ENCODE results near the gene DEFB113.

The DEFB113 gene
- total RNA-seq: 0 reads per million in 3 donors

GRCh38 chr6:49969605-49970004 is at the start of gene DEFB113:
DEFB113 (minus strand) TSS chr6:49969625; CDS start chr6:49969625, 0 bp downstream.
- Histone ChIP-seq H3K4me1 (ENCODE audit: control insufficient read depth, insufficient read depth, low read length, poor library complexity, severe bottlenecking) (no peaks in the 10 kb centered on the region), H3K27ac (ENCODE audit: insufficient read depth, low read length, poor library complexity, severe bottlenecking) (no peak within 1 kb of the TSS), H3K27me3 (replicated peaks; ENCODE audit: control insufficient read depth, insufficient read depth, low read length, poor library complexity, severe bottlenecking) (no peaks in the 10 kb centered on the region), H3K36me3 (ENCODE audit: control insufficient read depth, insufficient read depth, low read length) (no peaks in the 10 kb centered on the region), H3K9me3 (ENCODE audit: control insufficient read depth, low read length) (no peaks in the 10 kb centered on the region), H3K4me3 (ENCODE audit: insufficient read depth, low read depth, low read length, poor library complexity, severe bottlenecking) (no peak within 1 kb of the TSS)
- DNase-seq: no peak

GRCh38 chr6:50007819-50008218 is 38.4 kb upstream of the DEFB113 start:
- Histone ChIP-seq H3K4me1 (ENCODE audit: control insufficient read depth, insufficient read depth, low read length, poor library complexity, severe bottlenecking) (no peaks in the 10 kb centered on the region), H3K27ac (ENCODE audit: insufficient read depth, low read length, poor library complexity, severe bottlenecking) (no peak overlapping the region), H3K27me3 (replicated peaks; ENCODE audit: control insufficient read depth, insufficient read depth, low read length, poor library complexity, severe bottlenecking) (no peaks in the 10 kb centered on the region), H3K36me3 (ENCODE audit: control insufficient read depth, insufficient read depth, low read length) (no peaks in the 10 kb centered on the region), H3K9me3 (ENCODE audit: control insufficient read depth, low read length) (no peaks in the 10 kb centered on the region), H3K4me3 (ENCODE audit: insufficient read depth, low read depth, low read length, poor library complexity, severe bottlenecking) (no peak overlapping the region)
- DNase-seq: no peak

GRCh38 chr6:50003139-50003538 is 33.7 kb upstream of the DEFB113 start:
- no peaks in the 10 kb centered on the region for H3K9me3 ChIP-seq (ENCODE audit: control insufficient read depth, low read length)
- H3K27me3 ChIP-seq (replicated peaks; ENCODE audit: control insufficient read depth, insufficient read depth, low read length, poor library complexity, severe bottlenecking): no peaks in the 10 kb centered on the region
- DNase-seq: no peak
- no peak overlapping the region for H3K27ac ChIP-seq (ENCODE audit: insufficient read depth, low read length, poor library complexity, severe bottlenecking)
- no peaks in the 10 kb centered on the region for H3K4me1 ChIP-seq (ENCODE audit: control insufficient read depth, insufficient read depth, low read length, poor library complexity, severe bottlenecking)
- H3K36me3 ChIP-seq (ENCODE audit: control insufficient read depth, insufficient read depth, low read length): no peaks in the 10 kb centered on the region
- no peak overlapping the region for H3K4me3 ChIP-seq (ENCODE audit: insufficient read depth, low read depth, low read length, poor library complexity, severe bottlenecking)

GRCh38 chr6:49995278-49995677 is 25.9 kb upstream of the DEFB113 start:
- no peak overlapping the region for H3K27ac ChIP-seq (ENCODE audit: insufficient read depth, low read length, poor library complexity, severe bottlenecking)
- no peaks in the 10 kb centered on the region for H3K27me3 ChIP-seq (replicated peaks; ENCODE audit: control insufficient read depth, insufficient read depth, low read length, poor library complexity, severe bottlenecking)
- H3K9me3 ChIP-seq (ENCODE audit: control insufficient read depth, low read length): no peaks in the 10 kb centered on the region
- no peak overlapping the region for H3K4me3 ChIP-seq (ENCODE audit: insufficient read depth, low read depth, low read length, poor library complexity, severe bottlenecking)
- DNase-seq: no peak
- no peaks in the 10 kb centered on the region for H3K4me1 ChIP-seq (ENCODE audit: control insufficient read depth, insufficient read depth, low read length, poor library complexity, severe bottlenecking)
- H3K36me3 ChIP-seq (ENCODE audit: control insufficient read depth, insufficient read depth, low read length): no peaks in the 10 kb centered on the region

GRCh38 chr6:49988900-49989299 is 19.5 kb upstream of the DEFB113 start:
- Histone ChIP-seq H3K27me3 (replicated peaks; ENCODE audit: control insufficient read depth, insufficient read depth, low read length, poor library complexity, severe bottlenecking) (no peaks in the 10 kb centered on the region), H3K9me3 (ENCODE audit: control insufficient read depth, low read length) (no peaks in the 10 kb centered on the region), H3K4me3 (ENCODE audit: insufficient read depth, low read depth, low read length, poor library complexity, severe bottlenecking) (no peak overlapping the region), H3K4me1 (ENCODE audit: control insufficient read depth, insufficient read depth, low read length, poor library complexity, severe bottlenecking) (no peaks in the 10 kb centered on the region), H3K27ac (ENCODE audit: insufficient read depth, low read length, poor library complexity, severe bottlenecking) (no peak overlapping the region), H3K36me3 (ENCODE audit: control insufficient read depth, insufficient read depth, low read length) (no peaks in the 10 kb centered on the region)
- no peak for DNase-seq

- Histone ChIP-seq H3K27ac (ENCODE audit: insufficient read depth, low read length, poor library complexity, severe bottlenecking) (no peak overlapping the region), H3K36me3 (ENCODE audit: control insufficient read depth, insufficient read depth, low read length) (no peaks in the 10 kb centered on the region), H3K27me3 (replicated peaks; ENCODE audit: control insufficient read depth, insufficient read depth, low read length, poor library complexity, severe bottlenecking) (no peaks in the 10 kb centered on the region), H3K4me3 (ENCODE audit: insufficient read depth, low read depth, low read length, poor library complexity, severe bottlenecking) (no peak overlapping the region), H3K4me1 (ENCODE audit: control insufficient read depth, insufficient read depth, low read length, poor library complexity, severe bottlenecking) (no peaks in the 10 kb centered on the region), H3K9me3 (ENCODE audit: control insufficient read depth, low read length) (no peaks in the 10 kb centered on the region)
- DNase-seq: no peak
Measured at GRCh38 chr6:49987749-49988148, 18.3 kb upstream of the DEFB113 start.

GRCh38 chr6:49986551-49986950 is 17.1 kb upstream of the DEFB113 start:
- Histone ChIP-seq H3K4me3 (ENCODE audit: insufficient read depth, low read depth, low read length, poor library complexity, severe bottlenecking) (no peak overlapping the region), H3K27ac (ENCODE audit: insufficient read depth, low read length, poor library complexity, severe bottlenecking) (no peak overlapping the region), H3K4me1 (ENCODE audit: control insufficient read depth, insufficient read depth, low read length, poor library complexity, severe bottlenecking) (no peaks in the 10 kb centered on the region), H3K27me3 (replicated peaks; ENCODE audit: control insufficient read depth, insufficient read depth, low read length, poor library complexity, severe bottlenecking) (no peaks in the 10 kb centered on the region), H3K36me3 (ENCODE audit: control insufficient read depth, insufficient read depth, low read length) (no peaks in the 10 kb centered on the region), H3K9me3 (ENCODE audit: control insufficient read depth, low read length) (no peaks in the 10 kb centered on the region)
- no peak for DNase-seq

GRCh38 chr6:49982046-49982445 is 12.6 kb upstream of the DEFB113 start:
- Histone ChIP-seq H3K27ac (ENCODE audit: insufficient read depth, low read length, poor library complexity, severe bottlenecking) (no peak overlapping the region), H3K36me3 (ENCODE audit: control insufficient read depth, insufficient read depth, low read length) (no peaks in the 10 kb centered on the region), H3K9me3 (ENCODE audit: control insufficient read depth, low read length) (no peaks in the 10 kb centered on the region), H3K4me1 (ENCODE audit: control insufficient read depth, insufficient read depth, low read length, poor library complexity, severe bottlenecking) (no peaks in the 10 kb centered on the region), H3K4me3 (ENCODE audit: insufficient read depth, low read depth, low read length, poor library complexity, severe bottlenecking) (no peak overlapping the region), H3K27me3 (replicated peaks; ENCODE audit: control insufficient read depth, insufficient read depth, low read length, poor library complexity, severe bottlenecking) (no peaks in the 10 kb centered on the region)
- no peak for DNase-seq

- no peaks in the 10 kb centered on the region for H3K27me3 ChIP-seq (replicated peaks; ENCODE audit: control insufficient read depth, insufficient read depth, low read length, poor library complexity, severe bottlenecking)
- no peak overlapping the region for H3K27ac ChIP-seq (ENCODE audit: insufficient read depth, low read length, poor library complexity, severe bottlenecking)
- H3K36me3 ChIP-seq (ENCODE audit: control insufficient read depth, insufficient read depth, low read length): no peaks in the 10 kb centered on the region
- H3K4me3 ChIP-seq (ENCODE audit: insufficient read depth, low read depth, low read length, poor library complexity, severe bottlenecking): no peak overlapping the region
- no peak for DNase-seq
- no peaks in the 10 kb centered on the region for H3K9me3 ChIP-seq (ENCODE audit: control insufficient read depth, low read length)
- H3K4me1 ChIP-seq (ENCODE audit: control insufficient read depth, insufficient read depth, low read length, poor library complexity, severe bottlenecking): no peaks in the 10 kb centered on the region
Measured at GRCh38 chr6:49980898-49981297, 11.5 kb upstream of the DEFB113 start.

GRCh38 chr6:49979584-49979983 is 10.2 kb upstream of the DEFB113 start:
- Histone ChIP-seq H3K36me3 (ENCODE audit: control insufficient read depth, insufficient read depth, low read length) (no peaks in the 10 kb centered on the region), H3K9me3 (ENCODE audit: control insufficient read depth, low read length) (no peaks in the 10 kb centered on the region), H3K4me1 (ENCODE audit: control insufficient read depth, insufficient read depth, low read length, poor library complexity, severe bottlenecking) (no peaks in the 10 kb centered on the region), H3K27ac (ENCODE audit: insufficient read depth, low read length, poor library complexity, severe bottlenecking) (no peak overlapping the region), H3K4me3 (ENCODE audit: insufficient read depth, low read depth, low read length, poor library complexity, severe bottlenecking) (no peak overlapping the region), H3K27me3 (replicated peaks; ENCODE audit: control insufficient read depth, insufficient read depth, low read length, poor library complexity, severe bottlenecking) (no peaks in the 10 kb centered on the region)
- no peak for DNase-seq

Data from effector memory CD4-positive, alpha-beta T cell (primary cell).